PC-9 (cell line): ENCODE data around the gene C20orf202. TPM values are rescaled to one million over a fixed set of nuclear protein-coding genes. Genes with fewer than 3 reads are reported as not detected.

Experiments used
- BruUV-seq: library from RNA; stranded (reverse); fragments of 400-500 nt; replicated peaks from 2 replicates; lab custom pipeline; 2021; lab: Mats Ljungman, UMichigan
- CTCF ChIA-PET: fragments of 300-600 bp; sonication (Branson Sonifier 250); formaldehyde crosslinking; loops from one replicate; lab custom pipeline; 2022; ENCODE audit warnings: antibody characterized with exemption; lab: Charles Lee
- POLR2A ChIA-PET: fragments of 300-600 bp; sonication (Branson Sonifier 250); formaldehyde crosslinking; loops from one replicate; lab custom pipeline; 2022; ENCODE audit warnings: antibody characterized with exemption; ENCODE audit not compliant: unreplicated experiment; lab: Charles Lee
- DNase-seq, 2 experiments: peaks; one replicate each; pipeline versions ENCODE4 v3.0.0 to v3.0.0-alpha.2; 2015 to 2022; ENCODE audit warnings: mixed read lengths in 1 of 2
- H2AFZ ChIP-seq: fragments of 200-600 bp; sonication (generic); 2 replicates; pipeline ENCODE4 v1.8.1; 2017; ENCODE audit warnings: antibody characterized with exemption
- H3F3A ChIP-seq: fragments of 200-600 bp; sonication (generic); 2 replicates; pipeline ENCODE4 v1.8.1; 2017; ENCODE audit warnings: antibody characterized with exemption, mild to moderate bottlenecking, low read depth; ENCODE audit not compliant: insufficient read depth
- H3K27ac ChIP-seq: fragments of 200-600 bp; sonication (generic); 2 replicates; pipeline ENCODE4 v1.6.1; 2016; ENCODE audit warnings: mixed run types
- H3K27me3 ChIP-seq: fragments of 200-600 bp; sonication (generic); 2 replicates; pipeline ENCODE4 v1.6.1; 2016; ENCODE audit warnings: low read depth, mixed run types; ENCODE audit not compliant: insufficient read depth
- H3K36me3 ChIP-seq: fragments of 200-600 bp; sonication (generic); 2 replicates; pipeline ENCODE4 v1.6.1; 2016; ENCODE audit warnings: low read depth, mixed run types
- H3K4me1 ChIP-seq: fragments of 200-600 bp; sonication (generic); replicated peaks from 2 replicates; pipeline ENCODE4 v1.6.1; 2016; ENCODE audit warnings: mixed run types; ENCODE audit not compliant: insufficient read depth
- H3K4me2 ChIP-seq: fragments of 200-600 bp; sonication (generic); 2 replicates; pipeline ENCODE4 v1.6.1; 2017; ENCODE audit warnings: mixed run types
- H3K4me3 ChIP-seq: fragments of 200-600 bp; sonication (generic); 2 replicates; pipeline ENCODE4 v1.6.1; 2016; ENCODE audit warnings: mixed run types
- H3K79me2 ChIP-seq: fragments of 200-600 bp; sonication (generic); 2 replicates; pipeline ENCODE4 v1.6.1; 2017; ENCODE audit warnings: low read depth, mixed run types
- H3K9me2 ChIP-seq: fragments of 200-600 bp; sonication (generic); 2 replicates; pipeline ENCODE4 v1.8.1; 2017; ENCODE audit warnings: mild to moderate bottlenecking; ENCODE audit not compliant: insufficient read depth
- H3K9me3 ChIP-seq: fragments of 200-600 bp; sonication (generic); 2 replicates; pipeline ENCODE4 v1.8.1; 2016; ENCODE audit warnings: low read depth; ENCODE audit not compliant: insufficient read depth
- H4K20me1 ChIP-seq: fragments of 200-600 bp; sonication (generic); 2 replicates; pipeline ENCODE4 v1.8.1; 2017; ENCODE audit not compliant: insufficient read depth
- CTCF ChIP-seq: fragments of 200-600 bp; sonication (generic); conservative IDR thresholded peaks from 2 replicates; pipeline ENCODE4 v1.6.1; 2017; ENCODE audit warnings: mixed run types, antibody characterized with exemption, mild to moderate bottlenecking, moderate library complexity
- EZH2 ChIP-seq: fragments of 200-600 bp; sonication (generic); IDR thresholded peaks from 2 replicates; pipeline ENCODE4 v1.8.0; 2017; ENCODE audit warnings: antibody characterized with exemption, low read depth
- intact Hi-C: fragments of 100-400 bp; cut with micrococcal nuclease; formaldehyde crosslinking; loops from one replicate; pipeline ENCODE4 v1.10.0; 2022; ENCODE audit not compliant: unreplicated experiment
- total RNA-seq: library from RNA; stranded (reverse); gene quantifications from 2 replicates; pipeline ENCODE4 v1.2.3, GENCODE V29; 2021

Gene C20orf202
- total RNA-seq, 1 experiment from 2014 or later = not detected

DNA sequence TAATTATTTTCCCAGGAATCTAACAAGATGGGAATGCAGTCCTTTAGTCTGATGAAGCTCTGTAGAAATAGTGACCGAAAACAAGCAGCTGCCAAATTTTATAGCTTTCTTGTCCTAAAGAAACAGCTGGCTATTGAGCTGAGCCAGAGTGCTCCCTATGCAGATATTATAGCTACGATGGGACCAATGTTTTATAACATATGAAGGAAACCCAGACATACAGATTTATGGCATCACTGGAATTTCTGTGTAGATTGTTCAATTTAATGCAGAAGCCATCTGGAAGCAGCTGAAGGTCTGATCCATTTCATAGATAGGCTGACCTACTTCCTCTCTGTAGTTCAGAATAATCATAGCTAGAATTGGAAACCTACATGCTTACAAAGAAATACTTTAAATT is 51.0 kb downstream of the C20orf202 start:
- H3K27me3 ChIP-seq = no peaks in the 10 kb centered on the region
- no peak overlapping the region for H3K4me2 ChIP-seq
- no peaks in the 10 kb centered on the region for H3K36me3 ChIP-seq
- no peak for TF ChIP-seq CTCF
- TF ChIP-seq EZH2 = no peak
- ChIA-PET POLR2A (no interaction called here), CTCF (no interaction called here)
- no peaks in the 10 kb centered on the region for H3K9me2 ChIP-seq
- no peaks in the 10 kb centered on the region for H3F3A ChIP-seq
- no peaks in the 10 kb centered on the region for H3K4me1 ChIP-seq
- H4K20me1 ChIP-seq = no peaks in the 10 kb centered on the region
- H3K9me3 ChIP-seq = no peaks in the 10 kb centered on the region
- no peak overlapping the region for H3K4me3 ChIP-seq
- H3K27ac ChIP-seq = no peak overlapping the region
- intact Hi-C loops = no loop called here
- no peaks in the 10 kb centered on the region for H3K79me2 ChIP-seq
- H2AFZ ChIP-seq = no peak overlapping the region
- no peak for DNase-seq
- BruUV-seq = no TSS peak

DNA sequence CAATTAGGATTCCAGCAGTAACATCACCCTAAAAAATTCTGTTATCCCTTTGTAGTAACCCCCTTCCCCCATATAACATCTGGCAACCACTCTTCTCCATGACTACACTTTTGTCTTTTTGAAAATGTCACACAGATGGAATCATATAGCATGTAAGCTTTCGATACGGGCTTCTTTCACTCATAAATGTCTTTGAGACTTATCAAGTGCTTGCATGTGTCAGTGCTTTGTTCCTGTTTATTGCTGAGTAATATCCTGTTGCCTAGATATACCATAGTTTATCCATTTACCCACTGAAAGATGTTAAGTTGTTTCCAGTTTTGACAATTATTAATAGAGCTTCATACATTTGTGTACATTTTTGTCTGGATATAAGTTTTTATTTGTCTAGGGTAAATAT is 52.4 kb downstream of the C20orf202 start:
- Histone ChIP-seq H3K9me3 (no peaks in the 10 kb centered on the region), H3K27me3 (no peaks in the 10 kb centered on the region), H3K27ac (no peak overlapping the region), H3K4me3 (no peak overlapping the region), H3K4me2 (no peak overlapping the region), H2AFZ (no peak overlapping the region), H4K20me1 (no peaks in the 10 kb centered on the region), H3K4me1 (no peaks in the 10 kb centered on the region), H3F3A (no peaks in the 10 kb centered on the region), H3K79me2 (no peaks in the 10 kb centered on the region), H3K9me2 (no peaks in the 10 kb centered on the region), H3K36me3 (no peaks in the 10 kb centered on the region)
- TF ChIP-seq CTCF (no peak), EZH2 (no peak)
- no TSS peak for BruUV-seq
- POLR2A ChIA-PET = no interaction called here
- CTCF ChIA-PET = interaction anchor here (0.6 kb wide), 1 partner anchor 817 kb away, joined by 4 read pairs; no protein-coding TSS in a partner anchor
- no peak for DNase-seq
- intact Hi-C loops = no loop called here

Other genes starting within 250 kb of the C20orf202 start
- gene RSPO4, start 201.1 kb upstream of the C20orf202 start, total RNA-seq = not detected in 2 replicates
- 166 and 186 TPM in 2 replicates for gene PSMF1, start 84.9 kb upstream of the C20orf202 start, total RNA-seq
- gene TMEM74B, start 18.5 kb upstream of the C20orf202 start, total RNA-seq = 0.44 and 1.2 TPM in 2 replicates
- 0.60 TPM in 1 of 2 replicates, not detected in the other for gene RAD21L1, start 22.6 kb downstream of the C20orf202 start, total RNA-seq
- gene SNPH, start 62.8 kb downstream of the C20orf202 start, total RNA-seq = 3.4 and 4.0 TPM in 2 replicates
- 12.3 and 14.8 TPM in 2 replicates for gene SDCBP2, start 125.7 kb downstream of the C20orf202 start, total RNA-seq
- 248 and 320 TPM in 2 replicates for gene FKBP1A, start 189.6 kb downstream of the C20orf202 start, total RNA-seq